ENCODE results near the gene TMEM209.
"Not testable (repeated sequence)": the region's sequence is repeated elsewhere in the genome, so short reads cannot be mapped to it uniquely, and the experiment has no call there.

Gene TMEM209

GRCh38 chr7:130218806-130219620 lies 13.8 kb upstream of the TMEM209 start:
- DNase-seq (ENCODE audit: low read depth in 2 of 2), result no peak

GRCh38 chr7:130216750-130217149 lies 11.5 kb upstream of the TMEM209 start:
- no peak for DNase-seq (ENCODE audit: low read depth in 2 of 2)

GRCh38 chr7:130216025-130216424 lies 10.8 kb upstream of the TMEM209 start:
- DNase-seq (ENCODE audit: low read depth in 2 of 2), result no peak

- DNase-seq (ENCODE audit: low read depth in 2 of 2), result no peak
Observed at GRCh38 chr7:130213828-130214227, 8.6 kb upstream of the TMEM209 start.

GRCh38 chr7:130210181-130210935 lies 5.2 kb upstream of the TMEM209 start:
- DNase-seq (ENCODE audit: low read depth in 2 of 2), result no peak

GRCh38 chr7:130208516-130208915 lies 3.3 kb upstream of the TMEM209 start:
- no peak for DNase-seq (ENCODE audit: low read depth in 2 of 2)

GRCh38 chr7:130207642-130208041 lies 2.4 kb upstream of the TMEM209 start, which contains the start of gene SSMEM1:
Gene SSMEM1, plus strand, starts transcription at chr7:130207860. Its CDS starts 51 bp downstream, at chr7:130207911.
- DNase-seq (ENCODE audit: low read depth in 2 of 2), result no peak

- DNase-seq (ENCODE audit: low read depth in 2 of 2), result no peak
Observed at GRCh38 chr7:130207033-130207432, 1.8 kb upstream of the TMEM209 start.

GRCh38 chr7:130201796-130202195 lies 3.4 kb downstream of the TMEM209 start:
- DNase-seq (ENCODE audit: low read depth in 2 of 2), result no peak

GRCh38 chr7:130197094-130197493 lies 8.1 kb downstream of the TMEM209 start:
- DNase-seq (ENCODE audit: low read depth in 2 of 2), result no peak

GRCh38 chr7:130196476-130196875 lies 8.7 kb downstream of the TMEM209 start:
- DNase-seq (ENCODE audit: low read depth in 2 of 2), result no peak

- DNase-seq (ENCODE audit: low read depth in 2 of 2), result no peak
Observed at GRCh38 chr7:130195396-130195795, 9.8 kb downstream of the TMEM209 start.

- no peak for DNase-seq (ENCODE audit: low read depth in 2 of 2)
Observed at GRCh38 chr7:130191791-130192190, 13.4 kb downstream of the TMEM209 start.

GRCh38 chr7:130189343-130189742 lies 15.9 kb downstream of the TMEM209 start:
- no peak for DNase-seq (ENCODE audit: low read depth in 2 of 2)

GRCh38 chr7:130187360-130187759 lies 17.8 kb downstream of the TMEM209 start:
- DNase-seq (ENCODE audit: low read depth in 2 of 2), result no peak

GRCh38 chr7:130184349-130184748 lies 20.9 kb downstream of the TMEM209 start:
- not testable (repeated sequence) for DNase-seq (ENCODE audit: low read depth in 2 of 2)

GRCh38 chr7:130182990-130183389 lies 22.2 kb downstream of the TMEM209 start:
- no peak for DNase-seq (ENCODE audit: low read depth in 2 of 2)

GRCh38 chr7:130181263-130181605 lies 24.0 kb downstream of the TMEM209 start:
- DNase-seq (ENCODE audit: low read depth in 2 of 2), result no peak

- DNase-seq (ENCODE audit: low read depth in 2 of 2), result peak; percentile 19 to 44
Observed at GRCh38 chr7:130180571-130181262, 24.5 kb downstream of the TMEM209 start.

GRCh38 chr7:130179631-130180030 lies 25.6 kb downstream of the TMEM209 start:
- no peak for DNase-seq (ENCODE audit: low read depth in 2 of 2)

- DNase-seq (ENCODE audit: low read depth in 2 of 2), result no peak
Observed at GRCh38 chr7:130178251-130178650, 27.0 kb downstream of the TMEM209 start.

- DNase-seq (ENCODE audit: low read depth in 2 of 2), result no peak
Observed at GRCh38 chr7:130174237-130174959, 30.8 kb downstream of the TMEM209 start.

Data from stimulated activated CD8-positive, alpha-beta memory T cell treated with anti-CD3 and anti-CD28 coated beads, Interleukin-15, amount 100 ng/mL, for 48 hours (primary cell).